Cardiac muscle cell (in vitro differentiated cells and primary cell): ENCODE data around the gene MMP24OS. TPM values are rescaled to one million over a fixed set of nuclear protein-coding genes. Genes with fewer than 3 reads are reported as not detected.

Source experiments
- DNase-seq, 2 donors: peaks; one replicate each; pipeline versions ENCODE4 v3.0.0 to v3.0.0-alpha.2; 2010 to 2017; ENCODE audit warnings: low read depth in 1 of 2, low spot score in 1 of 2
- H3K27ac ChIP-seq: fragments of 200-600 bp; sonication (generic); 2 replicates; pipeline ENCODE4 v1.5.1; 2016
- H3K27me3 ChIP-seq: fragments of 200-600 bp; sonication (generic); 2 replicates; pipeline ENCODE4 v1.6.0; 2016; ENCODE audit warnings: control low read depth
- H3K36me3 ChIP-seq: fragments of 200-600 bp; sonication (generic); 2 replicates; pipeline ENCODE4 v1.5.1; 2016; ENCODE audit warnings: control low read depth
- H3K4me1 ChIP-seq: fragments of 200-600 bp; sonication (generic); 2 replicates; pipeline ENCODE4 v1.8.1; 2017; ENCODE audit warnings: low read depth, mild to moderate bottlenecking, mixed run types
- H3K4me3 ChIP-seq: fragments of 200-600 bp; sonication (generic); 2 replicates; pipeline ENCODE4 v1.5.1; 2016; ENCODE audit warnings: mild to moderate bottlenecking
- H3K9me3 ChIP-seq: fragments of 200-600 bp; sonication (generic); 2 replicates; pipeline ENCODE4 v1.5.1; 2017; ENCODE audit warnings: low read depth, mild to moderate bottlenecking, control low read depth
- polyA plus RNA-seq: library from polyadenylated mRNA; unstranded; fragments of >200 nt; fragmentation: Nextera tagmentation; extraction: Ambion mirVana; gene quantifications from 2 replicates; pipeline ENCODE4 v1.2.1, GENCODE V29; 2016
- total RNA-seq: library from RNA; depleted of rRNA; stranded (reverse); fragments of >200 nt; gene quantifications from 2 replicates; pipeline ENCODE4 v1.2.3, GENCODE V29; 2016
- TF ChIP-seq, protein P1 (sequence below): IDR thresholded peaks from 2 replicates; pipeline ENCODE4 v1.5.1; 2012; ENCODE audit warnings: low read depth, mild to moderate bottlenecking, low read length

The MMP24OS gene
- total and polyA plus RNA-seq, 2 experiments from 2014 or later = 29.4 to 61.4 TPM

GRCh38 chr20:35294293-35294685, 16.4 kb upstream of the MMP24OS start:
- Histone ChIP-seq H3K4me1 (peaks cover 23% of the 10 kb centered on the region), H3K4me3 (no peak overlapping the region), H3K27ac (no peak overlapping the region), H3K27me3 (no peaks in the 10 kb centered on the region), H3K36me3 (no peaks in the 10 kb centered on the region), H3K9me3 (no peaks in the 10 kb centered on the region)
- TF ChIP-seq, protein P1, sequence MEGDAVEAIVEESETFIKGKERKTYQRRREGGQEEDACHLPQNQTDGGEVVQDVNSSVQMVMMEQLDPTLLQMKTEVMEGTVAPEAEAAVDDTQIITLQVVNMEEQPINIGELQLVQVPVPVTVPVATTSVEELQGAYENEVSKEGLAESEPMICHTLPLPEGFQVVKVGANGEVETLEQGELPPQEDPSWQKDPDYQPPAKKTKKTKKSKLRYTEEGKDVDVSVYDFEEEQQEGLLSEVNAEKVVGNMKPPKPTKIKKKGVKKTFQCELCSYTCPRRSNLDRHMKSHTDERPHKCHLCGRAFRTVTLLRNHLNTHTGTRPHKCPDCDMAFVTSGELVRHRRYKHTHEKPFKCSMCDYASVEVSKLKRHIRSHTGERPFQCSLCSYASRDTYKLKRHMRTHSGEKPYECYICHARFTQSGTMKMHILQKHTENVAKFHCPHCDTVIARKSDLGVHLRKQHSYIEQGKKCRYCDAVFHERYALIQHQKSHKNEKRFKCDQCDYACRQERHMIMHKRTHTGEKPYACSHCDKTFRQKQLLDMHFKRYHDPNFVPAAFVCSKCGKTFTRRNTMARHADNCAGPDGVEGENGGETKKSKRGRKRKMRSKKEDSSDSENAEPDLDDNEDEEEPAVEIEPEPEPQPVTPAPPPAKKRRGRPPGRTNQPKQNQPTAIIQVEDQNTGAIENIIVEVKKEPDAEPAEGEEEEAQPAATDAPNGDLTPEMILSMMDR = no peak
- DNase-seq = no peak

DNA sequence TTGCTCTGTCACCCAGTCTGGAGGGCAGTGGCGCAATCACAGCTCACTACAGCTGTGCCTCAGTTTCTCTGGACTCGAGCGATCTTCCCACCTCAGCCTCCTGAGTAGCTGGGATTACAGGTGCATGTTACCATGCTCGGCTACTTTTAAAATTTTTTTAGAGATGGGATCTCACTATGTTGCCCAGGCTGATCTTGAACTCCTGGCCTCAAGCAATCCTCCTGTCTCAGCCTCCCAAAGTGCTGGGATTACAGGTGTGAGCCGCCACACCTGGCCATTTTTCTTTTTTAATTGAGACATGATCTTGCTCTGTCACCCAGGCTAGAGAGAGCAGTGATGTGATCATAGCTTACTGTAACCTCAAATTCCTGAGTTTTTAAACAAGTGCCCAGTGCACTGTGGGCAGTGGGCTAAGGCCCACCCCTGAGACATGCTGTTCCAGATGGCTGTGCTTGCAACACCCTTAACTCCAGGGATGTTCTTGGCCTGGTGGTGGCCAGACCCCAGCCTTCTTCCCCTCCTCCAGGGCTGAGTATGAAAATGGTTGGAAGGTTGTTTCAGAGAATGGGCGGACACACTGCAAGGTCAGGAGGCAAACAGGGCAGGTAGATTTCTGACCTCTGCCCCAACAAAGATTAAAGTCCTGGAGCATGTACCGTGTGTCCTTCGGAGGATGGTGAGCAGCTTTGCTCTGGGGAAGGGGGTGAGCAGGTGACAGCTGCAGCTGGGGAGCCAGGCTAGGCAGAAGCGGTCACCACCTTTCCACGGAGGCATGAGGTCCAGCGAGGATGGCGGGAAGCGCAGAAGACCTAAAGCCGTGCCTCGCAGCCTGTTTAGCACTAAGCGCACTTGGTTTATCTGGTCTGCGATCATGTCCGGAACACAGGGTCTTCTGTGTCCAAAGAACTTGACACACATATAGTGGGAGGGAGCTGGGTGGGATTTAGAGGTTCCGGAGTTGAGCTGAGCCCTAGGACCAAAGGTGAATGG, 15.7 kb upstream of the MMP24OS start:
- no peak for DNase-seq
- Histone ChIP-seq H3K27ac (no peak overlapping the region), H3K4me1 (peaks cover 23% of the 10 kb centered on the region), H3K4me3 (no peak overlapping the region), H3K9me3 (no peaks in the 10 kb centered on the region), H3K36me3 (no peaks in the 10 kb centered on the region), H3K27me3 (no peaks in the 10 kb centered on the region)
- TF ChIP-seq, protein P1 = no peak

DNA sequence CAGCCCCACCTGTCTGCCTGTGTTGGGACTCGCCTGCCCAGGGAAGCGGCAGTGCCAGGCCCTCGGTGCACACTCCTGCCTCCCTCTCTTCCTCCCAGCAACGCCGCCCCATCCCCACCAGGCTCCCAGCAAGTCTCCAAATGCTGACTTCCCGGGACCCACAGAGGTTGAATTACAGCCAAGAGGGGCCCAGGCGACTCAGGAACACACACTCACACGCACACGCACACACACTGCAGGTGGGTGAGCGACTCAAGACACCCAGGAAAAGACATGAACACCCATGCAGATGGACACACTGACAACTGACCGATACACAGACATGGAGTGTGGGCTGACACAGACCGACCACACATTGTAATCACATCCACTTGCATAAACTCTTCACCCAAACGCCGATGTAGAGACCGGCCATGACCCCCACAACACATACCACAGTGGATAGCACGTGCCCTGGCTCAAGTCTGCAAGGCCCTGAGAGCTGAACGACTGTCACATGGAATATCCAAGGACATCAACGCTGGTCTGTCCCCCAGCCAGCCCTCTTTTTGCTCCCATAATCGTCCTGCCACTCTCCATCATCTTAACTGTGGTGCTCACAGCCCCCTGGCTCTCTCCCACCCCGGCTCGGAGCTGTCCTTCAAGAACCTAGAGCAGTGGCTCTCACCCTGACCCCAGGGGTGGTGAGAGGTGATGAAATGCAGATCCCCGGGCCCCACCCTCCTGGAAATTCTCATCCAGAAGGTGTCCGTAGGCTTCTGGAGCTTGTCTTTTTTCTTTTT, 14.8 kb upstream of the MMP24OS start:
- Histone ChIP-seq H3K4me1 (peaks cover 23% of the 10 kb centered on the region), H3K9me3 (no peaks in the 10 kb centered on the region), H3K27me3 (no peaks in the 10 kb centered on the region), H3K36me3 (no peaks in the 10 kb centered on the region), H3K27ac (no peak overlapping the region), H3K4me3 (no peak overlapping the region)
- TF ChIP-seq, protein P1 = no peak
- DNase-seq = no peak

GRCh38 chr20:35291654-35292503, 14.0 kb upstream of the MMP24OS start, which contains the start of gene FAM83C:
Gene FAM83C (minus strand): TSS chr20:35292425. CDS start chr20:35292304, 121 bp downstream.
- Histone ChIP-seq H3K27ac (no peak within 1 kb of the TSS), H3K9me3 (no peaks in the 10 kb centered on the region), H3K4me3 (no peak within 1 kb of the TSS), H3K27me3 (no peaks in the 10 kb centered on the region), H3K4me1 (peaks cover 19% of the 10 kb centered on the region), H3K36me3 (no peaks in the 10 kb centered on the region)
- no peak for DNase-seq
- TF ChIP-seq, protein P1 = no peak

DNA sequence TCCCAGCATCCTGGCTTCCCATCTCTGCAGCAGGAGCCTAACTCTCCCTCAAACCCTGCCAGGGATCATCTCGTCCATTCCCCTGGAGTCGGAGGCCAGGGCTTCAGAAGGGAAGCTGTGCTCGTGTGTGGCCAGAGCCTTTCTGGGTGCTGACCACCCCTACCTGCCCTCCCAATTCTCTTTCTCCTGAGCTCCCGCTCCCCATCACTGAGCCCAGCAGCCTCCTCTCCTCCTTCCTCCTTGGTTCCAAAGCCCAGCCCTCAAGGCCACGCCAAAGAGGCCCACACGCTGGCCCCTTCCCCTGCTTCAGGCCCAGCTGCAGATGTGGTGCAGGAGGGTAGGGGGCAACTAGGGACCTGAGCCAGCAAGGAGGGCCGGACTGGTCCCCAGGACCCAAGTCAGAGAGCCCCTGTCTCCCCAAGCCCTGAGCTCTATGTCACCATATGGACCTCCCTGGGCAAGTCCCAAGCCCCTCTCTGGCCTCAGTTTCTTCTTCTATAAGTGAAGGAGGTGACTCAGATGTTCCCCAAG, 13.0 kb upstream of the MMP24OS start:
- TF ChIP-seq, protein P1 = no peak
- peaks cover 10% of the 10 kb centered on the region for H3K4me1 ChIP-seq
- H3K27ac ChIP-seq = no peak overlapping the region
- H3K9me3 ChIP-seq = no peaks in the 10 kb centered on the region
- H3K27me3 ChIP-seq = no peaks in the 10 kb centered on the region
- no peak overlapping the region for H3K4me3 ChIP-seq
- no peaks in the 10 kb centered on the region for H3K36me3 ChIP-seq
- no peak for DNase-seq
